Right forelimb (tissue), 1 donor: ENCODE measurements around the gene DNASE1.
"Not testable (repeated sequence)": the region's sequence is repeated elsewhere in the genome, so short reads cannot be mapped to it uniquely, and the experiment has no call there.

Experiments used
- DNase-seq: peaks from one replicate; pipeline ENCODE4 v3.0.0-alpha.2; 2018

DNASE1 gene

DNA sequence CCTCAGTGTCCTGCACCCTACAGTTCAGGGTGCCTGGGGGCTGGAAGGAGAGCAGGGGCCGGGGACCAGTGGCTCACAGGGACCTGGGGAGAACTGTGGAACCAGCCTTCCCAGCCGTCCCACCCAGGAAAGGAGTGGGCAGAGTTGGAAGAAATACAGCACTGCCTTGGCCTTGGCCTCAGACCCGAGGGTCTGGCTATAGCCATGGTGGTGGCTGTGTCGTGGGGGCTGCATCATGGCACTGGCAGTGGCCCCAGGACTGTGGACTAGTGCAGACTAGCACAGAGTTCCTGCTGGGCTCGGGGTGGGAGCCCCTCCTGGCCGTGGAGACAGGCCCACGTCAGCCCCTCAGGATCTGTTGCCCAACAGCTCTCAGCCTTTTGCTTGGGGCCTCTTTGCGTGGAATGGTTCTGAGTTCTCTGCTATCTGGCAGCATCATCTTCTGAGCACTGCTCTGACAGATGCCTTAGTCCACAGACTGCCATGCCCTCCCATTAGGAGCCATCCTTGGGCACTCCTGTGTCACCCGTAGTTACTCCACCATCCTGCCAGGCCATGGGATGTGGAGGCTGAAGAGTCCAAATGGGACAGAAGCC, 12.6 kb upstream of the DNASE1 start:
- no peak for DNase-seq

DNA sequence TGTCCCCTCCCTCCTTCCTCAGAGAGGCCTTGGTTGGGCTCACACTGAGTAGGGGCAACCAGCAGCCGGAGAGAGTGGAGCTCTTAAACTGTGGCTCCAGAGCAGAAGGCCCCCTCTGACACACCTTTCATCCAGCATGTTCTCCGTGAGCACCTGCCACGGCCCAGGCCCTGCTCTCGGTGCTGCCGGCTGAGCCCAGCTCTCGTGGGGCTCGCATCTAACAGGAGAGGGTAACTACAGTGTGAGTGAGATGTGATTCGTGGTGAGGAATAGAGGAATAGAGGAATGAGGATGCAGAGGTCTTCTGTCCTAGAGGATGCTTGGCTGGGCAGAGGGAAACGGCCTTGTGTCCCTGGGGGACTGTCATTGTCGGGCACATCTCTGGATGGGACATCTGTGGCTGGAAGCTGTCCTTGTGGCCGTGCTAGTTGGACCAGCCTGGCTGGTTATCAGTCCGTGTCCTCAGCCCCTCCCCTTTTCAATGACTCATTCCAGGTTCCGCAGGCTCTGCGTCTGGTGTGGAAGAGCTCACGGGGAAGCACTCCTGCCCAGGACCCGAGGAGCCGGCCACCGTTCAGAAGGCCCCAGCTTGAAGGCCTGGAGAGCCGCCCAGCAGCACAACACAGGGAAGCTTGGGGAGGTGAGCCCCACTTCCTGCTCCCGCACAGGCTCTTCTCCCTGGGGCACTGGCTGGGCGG, 11.9 kb upstream of the DNASE1 start:
- DNase-seq = no peak

DNA sequence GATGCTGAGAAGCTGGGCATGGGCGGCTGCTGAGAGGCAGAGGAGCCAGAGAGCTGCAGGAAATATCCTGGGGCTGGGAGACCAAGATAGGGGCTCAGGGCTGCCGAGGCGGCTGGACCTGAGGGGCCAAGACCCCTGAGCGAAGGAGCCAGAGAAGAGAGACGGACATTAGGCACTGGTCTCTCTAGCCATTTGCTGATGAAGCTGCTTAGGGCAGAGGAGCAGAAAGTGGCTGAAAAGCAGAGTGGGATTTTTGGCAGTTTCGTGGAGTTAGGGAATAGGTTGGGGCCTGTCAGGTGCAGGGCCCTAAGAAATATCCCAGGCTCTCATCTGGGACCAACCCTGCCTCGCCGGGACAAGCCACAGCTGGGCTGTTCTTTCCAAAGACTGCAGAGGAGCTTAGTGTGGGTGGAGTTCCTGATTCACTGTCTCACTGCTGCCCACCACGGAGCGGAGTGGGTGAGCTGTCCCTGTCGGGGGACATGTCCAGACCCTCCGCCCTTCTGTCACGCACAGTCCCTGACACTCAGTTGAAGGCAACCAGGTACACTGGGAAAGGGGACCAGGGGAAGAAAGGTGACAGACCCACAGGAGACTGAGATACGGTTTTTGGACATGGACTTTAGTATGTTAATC, 11.3 kb upstream of the DNASE1 start:
- DNase-seq = no peak

DNA sequence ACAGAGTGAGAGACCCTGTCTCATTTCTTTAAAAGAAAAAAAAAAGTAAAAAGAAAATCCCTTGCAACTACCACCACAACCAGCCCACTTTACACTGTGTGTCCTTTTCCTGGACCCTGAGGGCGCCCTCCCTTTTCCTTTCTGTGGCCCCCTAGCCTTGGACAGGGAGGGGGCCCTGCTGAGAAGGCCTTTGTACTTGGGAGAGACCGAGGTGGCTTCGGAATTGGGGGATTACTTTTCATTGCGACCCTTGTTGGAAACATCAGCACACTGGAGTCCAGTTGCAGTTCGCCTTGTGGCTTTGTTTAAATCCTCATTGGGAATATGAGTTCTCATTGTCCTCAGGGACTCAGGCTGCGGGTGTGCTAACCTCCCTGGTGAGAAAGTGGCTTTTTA, 9.4 kb upstream of the DNASE1 start:
- DNase-seq = no peak

DNA sequence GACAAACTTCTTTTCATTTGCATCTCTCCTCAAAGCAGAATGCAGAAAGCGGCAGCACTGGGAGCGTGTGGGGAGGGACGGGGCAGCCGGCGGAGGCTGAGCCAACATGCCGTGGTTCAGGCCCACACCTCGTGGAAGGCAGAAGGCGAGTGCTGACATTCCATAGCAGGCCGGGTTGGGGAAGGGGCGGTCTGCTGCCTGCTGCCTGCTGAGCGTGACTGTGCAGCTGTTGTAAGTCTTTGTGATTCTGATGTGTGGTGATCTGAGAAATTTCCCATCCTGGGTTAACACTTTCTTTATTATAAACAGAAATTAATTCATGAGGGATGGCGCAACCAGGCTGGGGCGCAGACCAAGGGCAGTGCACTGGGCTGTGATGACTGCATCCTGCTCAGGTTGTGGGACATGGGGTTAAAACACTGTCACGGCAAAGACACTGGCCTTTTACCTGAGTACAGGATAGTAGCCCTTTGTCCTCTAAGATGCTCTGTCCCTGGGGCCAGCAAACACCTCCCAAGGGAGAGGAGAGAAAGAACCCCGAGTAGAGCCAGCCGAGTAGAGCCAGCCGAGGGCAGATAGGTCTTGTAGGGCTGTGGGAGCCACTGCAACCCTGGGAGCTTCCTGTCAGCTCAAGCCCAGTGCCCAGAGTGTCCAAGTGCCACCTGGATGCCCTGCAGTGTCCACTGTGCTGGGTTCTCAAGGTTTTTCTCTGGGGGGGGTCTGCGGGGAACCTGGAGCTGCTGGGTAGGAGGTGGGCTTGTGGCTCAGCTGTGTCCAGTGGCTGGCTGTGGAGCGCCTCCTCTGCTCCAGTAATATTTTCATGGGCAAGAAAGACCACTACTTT, 8.8 kb upstream of the DNASE1 start:
- DNase-seq = peak; percentile 64

DNA sequence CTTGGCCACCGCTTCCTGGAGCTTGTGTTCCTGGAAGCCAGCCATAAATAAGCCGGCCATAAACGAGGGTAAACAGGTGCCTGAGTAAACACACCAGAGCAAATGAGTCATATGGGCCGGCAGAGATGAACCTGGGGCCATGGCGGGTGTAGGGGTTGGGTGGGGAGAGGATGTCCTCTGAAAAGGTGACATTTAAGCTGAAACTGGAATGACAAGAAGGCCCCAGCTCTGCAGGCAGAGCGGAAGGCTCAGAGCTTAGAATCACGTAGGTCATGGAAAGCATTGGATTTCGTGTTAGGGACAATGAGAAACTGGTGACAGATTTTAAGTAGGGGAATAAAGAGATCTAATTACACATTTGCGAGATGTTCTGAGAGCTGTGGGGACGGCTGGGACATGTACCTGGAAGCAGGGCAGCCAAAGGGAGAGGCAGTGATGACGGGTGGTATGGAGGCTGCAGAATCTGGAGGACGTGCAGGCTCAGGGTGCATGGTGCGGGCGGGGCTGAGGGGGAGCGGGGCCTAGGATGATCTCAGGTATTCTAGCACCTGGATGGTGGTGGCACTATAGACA, 8.1 kb upstream of the DNASE1 start:
- DNase-seq = no peak

DNA sequence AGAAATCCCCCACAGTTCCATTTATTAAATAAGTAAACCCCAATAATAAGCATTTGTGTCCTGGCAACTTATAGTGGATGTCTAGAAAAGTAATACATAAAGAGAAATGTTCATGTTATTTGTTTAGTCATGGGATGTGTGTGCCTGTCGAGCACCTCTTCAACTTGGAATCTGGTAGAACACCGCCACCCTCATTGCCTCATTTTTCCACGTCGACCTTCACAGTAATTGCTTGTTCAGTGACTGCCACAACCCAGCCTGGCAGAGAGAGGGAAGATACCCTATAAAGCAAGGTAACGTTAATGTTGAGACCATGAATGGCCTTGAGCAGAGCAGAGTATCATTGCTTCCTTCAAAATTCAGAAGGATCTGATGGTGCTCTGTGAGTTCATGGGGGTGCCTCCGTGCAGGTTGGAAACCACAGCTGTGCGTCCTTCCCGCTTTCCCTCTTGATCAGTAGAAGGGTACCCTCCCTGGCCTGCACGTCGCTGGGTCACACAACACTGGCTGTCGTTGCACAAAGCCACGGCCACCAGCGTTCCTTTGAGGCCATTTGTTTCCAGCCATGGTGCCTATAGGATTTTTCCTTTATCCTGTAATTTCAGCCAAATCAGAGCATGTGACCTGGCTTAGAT, 3.7 kb upstream of the DNASE1 start:
- no peak for DNase-seq

DNA sequence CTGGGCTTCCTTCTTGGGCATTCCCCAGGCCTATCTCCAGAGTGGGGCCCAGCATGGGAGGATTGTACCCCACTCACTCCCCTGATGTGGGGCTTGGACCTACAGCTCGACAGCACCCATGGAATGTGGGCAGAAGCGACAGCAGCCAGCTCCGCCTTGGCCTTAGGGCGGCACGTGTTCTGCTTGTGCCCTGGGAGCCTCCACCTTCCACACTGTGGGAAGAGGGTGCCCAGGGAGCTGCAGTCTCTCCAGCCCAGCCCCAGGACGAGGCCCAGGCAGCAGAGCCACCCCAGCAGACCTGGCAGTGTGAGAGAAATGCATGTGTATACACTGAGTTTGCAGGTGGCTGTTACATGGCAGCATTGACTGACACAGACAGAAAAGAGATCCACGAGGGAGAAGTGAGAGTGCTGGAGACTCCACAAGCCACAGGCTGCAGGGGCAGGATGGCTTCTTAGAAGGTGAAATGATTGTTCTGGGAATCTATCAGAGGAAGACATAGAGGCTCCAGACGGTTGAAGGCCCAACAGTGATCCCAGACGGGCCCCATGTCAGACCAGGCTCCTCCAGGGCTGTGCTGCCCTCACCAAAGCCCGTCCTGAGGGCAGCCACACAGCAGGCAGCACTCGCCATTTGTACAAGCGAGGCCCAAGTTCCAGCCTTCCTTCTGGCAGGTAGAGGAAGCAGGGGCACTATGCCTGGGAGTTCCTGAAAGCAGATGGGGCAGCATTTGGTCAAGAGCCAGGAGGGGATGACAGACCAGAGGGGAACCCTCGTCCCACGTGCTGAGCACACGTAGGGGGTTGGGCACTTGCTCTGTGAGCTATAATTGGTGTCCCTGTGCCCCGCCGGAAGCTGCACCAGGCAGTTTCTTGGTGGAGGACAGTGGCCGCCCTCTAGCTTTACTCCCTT, 2.8 kb upstream of the DNASE1 start:
- DNase-seq = peak; percentile 29

DNA sequence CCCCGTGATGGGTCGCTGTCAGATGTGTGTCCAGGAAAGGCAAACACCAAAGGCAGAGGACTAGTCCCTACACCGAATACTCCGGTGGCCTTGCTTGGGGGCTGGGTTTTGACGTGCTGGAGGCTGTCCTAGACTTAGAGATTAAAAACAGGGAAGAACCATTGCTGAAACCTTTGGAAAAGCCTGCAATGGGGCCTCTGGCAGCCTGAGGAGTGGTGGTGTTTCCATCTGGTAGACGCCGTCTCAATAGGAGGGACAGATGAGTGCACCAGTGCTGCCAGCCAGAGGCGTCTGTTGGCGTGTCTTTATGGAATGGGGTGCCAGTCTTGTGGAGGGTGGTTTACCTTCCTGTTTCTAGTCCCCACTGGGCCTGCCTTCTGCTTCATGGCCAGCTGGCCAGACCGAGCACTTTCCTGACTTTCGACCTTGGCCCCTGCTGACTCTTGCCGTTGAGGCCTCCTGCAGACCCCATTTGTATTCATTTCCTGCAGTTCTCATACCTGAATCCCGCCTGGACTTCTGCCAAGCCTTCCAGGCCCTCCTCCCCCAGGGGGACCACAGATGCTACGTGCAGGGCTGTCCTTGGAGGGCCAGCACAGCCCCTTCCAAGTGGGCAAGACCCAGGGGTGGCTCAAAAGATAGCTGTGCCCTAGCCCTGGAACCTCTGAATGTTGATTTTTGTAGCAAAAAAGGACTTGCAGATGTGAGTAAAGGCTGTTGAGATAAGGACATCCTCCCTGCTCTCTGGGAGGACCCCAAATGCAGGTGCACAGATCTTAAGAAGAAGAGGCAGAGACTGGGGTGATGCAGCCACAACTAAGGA, 1.9 kb upstream of the DNASE1 start:
- peak; percentile 44 for DNase-seq

DNA sequence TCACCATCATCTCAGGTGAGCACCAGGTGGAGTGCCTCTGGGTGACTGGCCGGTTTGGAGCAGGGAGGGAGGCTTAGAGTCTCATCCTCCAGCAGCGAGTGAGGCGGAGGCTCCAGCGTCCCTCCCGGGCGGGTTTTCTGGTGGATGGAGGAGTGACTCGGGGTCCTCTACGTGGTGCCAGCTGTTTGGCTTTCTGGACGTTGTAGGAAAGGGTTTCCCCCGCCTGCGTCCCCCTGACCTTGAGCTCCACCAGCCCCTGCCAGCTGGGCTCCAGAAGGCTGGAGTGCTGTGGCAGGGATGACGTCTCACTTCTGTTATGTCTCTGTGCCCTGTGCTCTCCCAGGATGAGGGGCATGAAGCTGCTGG, 522 bp downstream of the DNASE1 start:
- DNase-seq = peak; percentile 44

DNA sequence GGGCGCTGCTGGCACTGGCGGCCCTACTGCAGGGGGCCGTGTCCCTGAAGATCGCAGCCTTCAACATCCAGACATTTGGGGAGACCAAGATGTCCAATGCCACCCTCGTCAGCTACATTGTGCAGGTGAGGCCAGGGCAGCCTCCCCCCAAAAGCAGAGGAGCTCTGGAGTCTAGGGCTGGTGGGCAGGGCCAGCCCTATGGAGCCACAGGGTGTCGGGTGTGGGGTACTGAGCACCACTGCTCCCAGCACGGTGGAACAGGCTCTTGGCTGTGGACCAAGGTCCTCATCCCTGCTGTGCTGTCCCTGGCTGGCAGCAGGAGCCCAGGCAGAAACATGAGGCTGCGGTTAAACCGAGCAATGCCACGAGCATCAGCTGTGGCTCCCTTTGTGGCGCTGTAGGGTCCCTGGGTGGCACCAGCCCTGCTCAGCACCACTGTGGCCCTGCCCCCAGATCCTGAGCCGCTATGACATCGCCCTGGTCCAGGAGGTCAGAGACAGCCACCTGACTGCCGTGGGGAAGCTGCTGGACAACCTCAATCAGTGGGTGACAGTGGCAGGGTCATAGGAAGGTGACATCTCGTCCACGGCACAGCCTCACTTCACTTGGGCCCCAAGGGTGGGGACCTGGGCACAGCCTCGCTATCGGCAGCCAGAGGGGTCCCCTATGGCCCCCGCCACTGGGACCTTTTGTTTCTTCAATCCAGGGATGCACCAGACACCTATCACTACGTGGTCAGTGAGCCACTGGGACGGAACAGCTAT, 1.1 kb downstream of the DNASE1 start:
- DNase-seq = peak; percentile 29

DNA sequence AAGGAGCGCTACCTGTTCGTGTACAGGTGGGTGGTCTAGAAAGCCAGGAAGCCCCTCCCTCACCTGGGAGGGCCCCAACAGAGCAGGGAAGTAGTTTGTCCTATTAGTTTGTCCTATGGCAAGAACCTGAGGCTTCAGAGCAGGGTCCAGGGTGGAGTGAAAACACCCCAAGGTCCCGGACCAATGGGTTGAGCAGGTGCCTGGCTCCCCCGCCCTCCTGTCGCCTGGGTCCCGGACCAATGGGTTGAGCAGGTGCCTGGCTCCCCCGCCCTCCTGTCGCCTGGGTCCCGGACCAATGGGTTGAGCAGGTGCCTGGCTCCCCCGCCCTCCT, 1.6 kb downstream of the DNASE1 start:
- DNase-seq = not testable (repeated sequence)

DNA sequence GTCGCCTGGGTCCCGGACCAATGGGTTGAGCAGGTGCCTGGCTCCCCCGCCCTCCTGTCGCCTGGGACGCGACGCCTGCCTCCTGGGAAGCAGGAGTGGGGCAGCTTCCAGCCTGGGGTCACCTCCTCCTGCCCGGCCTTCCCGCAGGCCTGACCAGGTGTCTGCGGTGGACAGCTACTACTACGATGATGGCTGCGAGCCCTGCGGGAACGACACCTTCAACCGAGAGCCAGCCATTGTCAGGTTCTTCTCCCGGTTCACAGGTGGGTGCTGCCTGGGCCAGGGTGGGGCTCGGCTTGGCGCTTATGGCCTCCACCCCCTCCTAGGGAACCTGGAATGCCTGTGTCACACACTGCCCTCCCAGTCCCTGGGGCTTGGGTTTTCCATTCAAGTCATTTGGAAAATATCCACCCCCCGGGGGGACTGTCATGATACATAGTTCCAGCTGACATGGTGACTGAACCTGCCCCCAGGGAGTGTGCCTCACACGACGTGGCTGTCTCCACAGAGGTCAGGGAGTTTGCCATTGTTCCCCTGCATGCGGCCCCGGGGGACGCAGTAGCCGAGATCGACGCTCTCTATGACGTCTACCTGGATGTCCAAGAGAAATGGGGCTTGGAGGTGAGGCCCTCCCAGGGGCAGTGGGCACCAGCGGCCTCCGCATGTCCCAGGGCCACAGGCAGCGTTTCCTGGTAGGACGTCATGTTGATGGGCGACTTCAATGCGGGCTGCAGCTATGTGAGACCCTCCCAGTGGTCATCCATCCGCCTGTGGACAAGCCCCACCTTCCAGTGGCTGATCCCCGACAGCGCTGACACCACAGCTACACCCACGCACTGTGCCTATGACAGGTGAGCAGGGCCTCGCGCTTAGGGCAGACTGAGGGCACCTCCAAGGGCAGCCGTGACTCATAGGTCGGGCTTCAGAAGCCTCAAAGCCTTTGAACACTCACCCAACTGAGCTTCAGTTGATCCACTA, 2.3 kb downstream of the DNASE1 start:
- peak; percentile 32 for DNase-seq

DNA sequence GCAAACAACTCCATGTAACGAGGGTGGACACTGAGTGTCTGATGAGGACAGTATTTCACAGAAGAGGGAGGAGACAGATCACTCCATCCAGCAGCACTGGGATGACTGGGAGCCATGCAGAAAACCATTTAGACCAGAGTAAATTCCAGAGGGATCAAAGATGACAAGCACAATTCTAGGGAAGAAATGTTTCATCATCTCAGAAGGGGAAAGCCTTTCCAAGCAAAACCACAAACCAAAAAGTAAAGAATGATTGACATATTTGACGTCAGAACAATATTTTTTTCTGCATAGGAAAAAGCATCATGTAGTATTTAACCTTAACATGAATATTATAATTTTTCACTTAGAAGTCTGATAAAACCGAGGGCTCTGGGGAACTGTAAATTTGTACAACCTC, 4.8 kb downstream of the DNASE1 start:
- DNase-seq = peak; percentile 7

DNA sequence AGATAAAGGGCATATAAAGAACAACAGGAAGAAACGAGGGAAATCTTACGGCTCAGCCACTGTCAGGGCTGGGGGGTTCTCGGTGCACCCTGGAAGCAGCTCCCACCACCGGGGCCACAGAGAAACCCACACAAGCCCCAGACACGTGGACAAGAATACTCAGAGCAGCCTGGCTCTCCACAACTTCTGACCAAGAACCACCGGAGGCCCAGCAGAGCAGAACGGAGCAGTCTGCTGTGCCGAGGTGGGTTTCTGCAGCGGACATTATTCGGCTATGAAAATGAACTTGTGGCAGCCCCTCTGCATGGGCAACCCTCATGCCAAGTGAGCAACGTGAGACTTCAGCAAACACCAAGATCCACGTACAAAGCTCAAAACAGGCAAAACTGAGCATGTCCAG, 6.8 kb downstream of the DNASE1 start:
- DNase-seq = no peak

DNA sequence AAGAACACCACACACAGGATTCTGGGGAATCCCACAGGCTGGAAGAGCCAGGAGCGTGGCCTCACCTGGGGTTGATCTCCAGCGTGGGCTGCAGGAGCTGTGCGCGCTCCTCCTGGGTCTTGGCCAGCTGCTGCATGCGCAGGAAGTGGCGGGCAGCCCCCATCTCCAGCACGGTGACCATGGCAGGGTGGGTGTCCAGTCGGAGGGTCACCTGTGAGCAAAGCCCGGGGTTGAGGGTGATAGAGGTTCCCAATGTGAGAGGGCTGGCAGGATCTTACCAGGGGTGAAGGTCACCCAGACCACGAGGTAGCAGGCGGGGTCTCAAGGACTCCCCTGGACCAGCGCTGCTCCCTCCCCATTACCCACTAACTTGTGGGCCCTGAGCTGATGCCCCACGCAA, 7.4 kb downstream of the DNASE1 start:
- DNase-seq = no peak

DNA sequence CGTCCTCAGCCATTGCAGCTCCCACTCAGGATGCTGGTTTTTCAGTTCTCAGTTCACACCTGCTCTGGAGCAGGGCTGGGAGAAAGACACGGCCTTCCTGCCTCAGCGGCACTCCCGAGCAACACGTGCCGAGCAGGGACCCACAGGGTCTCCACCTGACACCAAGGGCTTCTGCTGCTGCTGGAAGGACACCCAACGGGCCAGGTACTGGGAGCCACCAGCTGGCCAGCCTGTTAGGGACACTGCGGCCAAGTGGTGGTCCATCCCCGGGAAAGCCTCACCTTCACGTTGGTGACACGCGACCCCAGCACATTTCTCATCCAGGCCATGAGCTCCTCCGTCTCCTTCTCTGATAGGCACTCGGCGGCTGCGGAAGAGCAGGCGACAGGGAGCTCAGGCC, 8.1 kb downstream of the DNASE1 start:
- DNase-seq = no peak

DNA sequence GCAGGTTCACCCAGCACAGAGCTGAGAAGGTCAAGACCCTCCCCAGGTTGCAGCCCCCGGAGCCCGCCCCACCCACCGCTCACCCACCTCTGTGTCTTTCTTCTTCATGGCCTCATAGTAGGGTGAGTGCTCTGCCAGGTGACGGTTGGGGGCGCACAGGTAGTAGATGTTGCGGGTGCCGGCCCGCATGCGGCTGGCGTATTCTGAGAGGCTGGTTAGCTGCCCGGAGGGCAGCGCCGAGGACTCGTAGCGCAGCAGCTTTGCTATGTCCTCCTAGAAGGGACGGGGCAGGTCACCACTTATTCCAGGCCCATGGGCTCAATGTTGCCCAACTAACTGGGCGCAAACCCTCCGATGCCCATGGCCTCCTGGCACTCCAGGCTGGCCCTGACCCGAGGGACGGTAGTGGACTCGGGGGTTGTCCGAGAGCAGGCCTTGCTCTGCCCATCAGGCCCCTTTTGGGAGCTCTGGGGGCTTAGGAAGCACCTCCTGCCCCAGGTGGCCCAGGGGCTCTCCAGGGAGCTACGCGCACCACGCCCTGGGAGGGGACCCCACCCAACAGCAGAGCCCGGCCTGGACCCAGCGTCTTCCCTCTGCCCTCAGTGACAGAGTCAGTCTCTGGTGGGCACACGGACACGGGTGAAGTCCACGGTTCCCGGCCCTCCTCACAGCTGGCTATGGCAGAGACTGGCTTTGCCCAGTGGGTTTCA, 9.9 kb downstream of the DNASE1 start:
- no peak for DNase-seq
